H4 (cell line): ENCODE measurements around the gene AGPAT2. TPM values are rescaled to one million over a fixed set of nuclear protein-coding genes. Genes with fewer than 3 reads are reported as not detected.
"Not testable (repeated sequence)": the region's sequence is repeated elsewhere in the genome, so short reads cannot be mapped to it uniquely, and the experiment has no call there.

Source experiments
- DNase-seq: peaks from one replicate; pipeline ENCODE4 v3.0.0-alpha.2; 2015; ENCODE audit warnings: low spot score
- total RNA-seq: library from RNA; depleted of rRNA; stranded (reverse); fragments of >200 nt; shearing (Covaris generic); gene quantifications from 2 replicates; pipeline ENCODE4 v1.2.3, GENCODE V29; 2014

The AGPAT2 gene
- total RNA-seq, 1 experiment from 2014 or later: 32.3 TPM

- DNase-seq: no peak
Measured at GRCh38 chr9:136720251-136720897, 33.1 kb upstream of the AGPAT2 start.

DNA sequence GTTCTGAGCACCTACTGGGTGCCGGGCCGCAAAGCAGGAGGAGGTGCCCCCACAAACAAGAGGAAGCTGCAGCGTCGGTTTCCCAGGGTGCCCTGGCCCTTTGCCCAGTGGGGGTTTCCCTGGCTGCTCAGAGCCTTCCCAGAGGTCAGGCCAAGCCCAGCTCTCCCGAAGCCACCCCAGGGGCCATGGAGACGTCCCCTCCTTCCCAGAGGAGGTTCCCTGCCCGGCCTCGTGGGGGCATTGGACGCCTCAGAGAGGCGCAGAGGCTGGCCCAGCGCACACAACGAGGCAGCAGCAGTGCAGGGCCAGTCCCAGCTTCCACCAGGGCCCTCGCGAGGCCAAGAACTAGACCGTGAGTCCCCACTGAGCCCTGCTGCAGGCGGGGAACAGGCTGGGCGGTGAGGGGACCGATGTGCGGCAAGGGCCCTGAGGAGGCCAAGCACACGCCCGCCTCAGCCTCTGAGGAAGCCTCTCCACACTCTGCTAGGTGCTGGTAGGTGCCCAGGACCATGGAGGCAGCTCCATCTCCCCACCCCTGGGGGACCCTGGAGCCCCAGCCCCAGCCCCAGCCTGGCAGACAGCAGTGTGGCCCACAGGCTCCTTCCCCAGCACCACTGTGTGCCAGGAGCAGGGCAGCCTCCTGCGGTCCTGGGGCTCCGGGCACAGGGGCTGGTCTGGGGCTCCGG lies 32.1 kb upstream of the AGPAT2 start:
- DNase-seq: no peak

- no peak for DNase-seq
Measured at GRCh38 chr9:136718345-136719194, 31.3 kb upstream of the AGPAT2 start.

- DNase-seq: no peak
Measured at GRCh38 chr9:136717399-136717798, 30.1 kb upstream of the AGPAT2 start.

- no peak for DNase-seq
Measured at GRCh38 chr9:136714893-136715274, 27.6 kb upstream of the AGPAT2 start.

DNA sequence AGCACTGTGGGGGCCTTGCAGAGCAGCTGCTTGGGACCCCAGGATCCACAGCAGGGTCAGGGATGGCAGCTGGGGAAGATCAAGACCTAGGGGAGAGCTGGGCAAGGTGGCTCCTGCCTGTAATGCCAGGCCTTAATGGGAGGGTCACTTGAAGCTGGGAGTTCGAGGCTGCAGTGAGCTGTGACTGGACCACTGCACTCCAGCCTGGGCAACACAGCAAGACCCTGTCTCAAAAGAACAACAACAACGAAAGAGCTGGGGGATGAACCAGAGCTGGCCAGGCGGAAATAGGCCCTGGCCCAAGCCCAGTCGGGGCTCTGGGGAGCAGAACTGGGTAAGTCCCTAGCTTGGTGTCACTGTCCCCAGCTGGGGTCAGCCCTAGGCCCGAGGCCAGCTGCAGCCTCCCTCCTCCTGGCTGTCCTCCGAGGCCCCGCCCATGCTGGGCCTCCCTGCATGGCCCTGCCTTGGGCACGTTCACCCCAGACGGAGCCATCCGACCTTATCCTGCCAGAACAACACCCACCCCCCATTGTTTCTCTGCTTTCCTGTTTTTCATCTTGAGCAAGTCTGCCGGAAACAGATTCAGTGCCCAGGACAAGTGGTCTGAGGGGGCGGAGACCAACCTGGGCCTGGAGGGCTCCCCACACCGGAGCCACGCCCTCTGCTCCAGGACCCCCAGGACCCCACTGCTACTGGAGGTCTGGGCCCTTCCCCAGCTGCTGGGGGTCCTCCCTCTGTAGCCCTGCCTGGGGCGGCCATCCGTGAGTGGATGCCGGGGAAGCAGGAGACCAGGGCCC lies 27.0 kb upstream of the AGPAT2 start:
- DNase-seq: no peak

DNA sequence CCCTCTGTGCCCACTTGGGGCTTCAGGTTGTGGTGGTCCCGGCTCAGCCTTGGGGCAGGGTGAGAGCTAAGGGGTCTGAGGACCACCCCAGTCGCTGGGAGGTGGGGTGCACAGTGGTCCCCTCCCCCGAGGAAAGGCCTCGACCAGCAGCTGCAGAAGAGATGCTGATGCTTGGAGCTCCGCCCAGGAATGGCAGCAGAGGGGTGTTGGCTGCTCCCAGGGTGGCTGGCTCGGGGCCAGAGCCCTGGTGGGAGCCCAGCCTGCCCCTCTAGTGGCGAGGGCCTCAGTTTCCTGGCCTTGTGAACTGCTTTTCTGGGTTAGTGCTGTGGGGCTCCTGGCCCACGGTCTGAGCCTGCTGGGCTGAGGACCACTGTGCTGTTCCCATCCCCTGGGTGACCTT lies 26.3 kb upstream of the AGPAT2 start:
- no peak for DNase-seq

GRCh38 chr9:136712690-136713544 lies 25.7 kb upstream of the AGPAT2 start:
- DNase-seq: no peak

DNA sequence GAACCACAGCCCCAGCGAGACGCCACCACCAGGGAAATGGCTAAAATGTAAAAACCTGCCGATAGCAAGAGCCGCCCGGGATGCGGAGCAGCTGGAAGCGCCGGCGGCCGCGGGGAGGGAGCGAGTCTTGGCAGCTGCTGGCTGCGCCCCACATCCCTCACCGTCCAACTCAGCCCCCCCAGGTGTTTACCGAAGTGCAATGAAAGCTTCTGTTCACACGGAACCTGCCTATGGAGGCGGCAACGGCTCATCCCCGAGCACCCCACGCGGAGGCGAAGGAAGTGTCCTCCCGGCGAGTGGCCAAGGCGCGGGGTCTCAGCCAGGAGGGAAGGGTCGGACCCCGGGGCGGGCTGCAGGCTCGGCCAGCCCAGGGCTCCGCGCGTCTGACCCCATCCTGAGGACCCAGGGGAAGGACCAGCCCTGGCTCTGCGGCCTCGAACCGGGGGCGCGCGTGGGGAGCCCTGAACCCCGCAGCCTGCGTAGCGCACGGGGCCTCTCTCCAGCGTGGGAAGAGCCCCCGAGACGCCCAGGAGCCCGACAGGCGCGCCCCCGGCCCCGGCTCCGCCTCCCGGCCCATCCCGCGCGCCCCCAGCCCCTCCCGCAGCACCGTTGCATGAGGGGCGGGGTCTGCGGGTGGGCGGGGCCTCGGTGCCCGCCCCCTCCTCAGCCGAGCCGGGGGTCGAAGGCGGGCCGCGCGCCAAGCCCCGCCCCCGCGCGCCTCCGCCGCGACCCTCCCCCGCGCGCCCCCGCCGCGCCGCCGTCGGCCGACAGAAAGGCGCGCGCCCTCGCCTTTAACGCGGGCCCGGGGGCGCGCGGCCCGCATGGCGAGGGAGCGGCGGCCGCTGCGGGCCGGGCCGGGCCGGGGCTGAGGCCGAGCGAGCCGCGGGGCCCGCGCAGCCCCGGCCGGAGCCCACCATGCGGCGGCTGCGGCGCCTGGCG lies 24.8 kb upstream of the AGPAT2 start, which contains the start of gene DIPK1B:
Gene DIPK1B, plus strand, starts transcription at position 822 of the 939 bp plus-strand sequence. Its CDS starts 94 bp downstream, at position 916.
- DNase-seq: no peak

DNA sequence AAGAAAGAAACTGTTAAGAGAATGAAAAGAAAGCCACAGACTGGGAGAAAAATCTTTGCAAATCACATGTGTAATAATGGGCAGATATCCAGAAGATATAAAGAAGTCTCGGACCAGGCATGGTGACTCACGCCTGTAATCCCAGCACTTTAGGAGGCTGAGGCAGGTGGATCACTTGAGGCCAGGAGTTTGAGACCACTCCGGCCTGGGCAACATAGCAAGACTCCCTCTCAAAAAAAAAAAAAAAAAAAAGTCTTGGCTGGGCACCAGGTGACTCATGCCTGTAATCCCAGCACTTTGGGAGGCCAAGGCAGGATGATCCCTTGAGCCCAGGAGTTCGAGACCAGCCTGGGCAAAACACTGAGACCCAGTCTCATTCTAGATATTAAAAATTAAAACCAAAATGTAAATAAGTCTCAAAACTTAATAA lies 24.0 kb upstream of the AGPAT2 start:
- not testable (repeated sequence) for DNase-seq

- DNase-seq: no peak
Measured at GRCh38 chr9:136710543-136710942, 23.3 kb upstream of the AGPAT2 start.

GRCh38 chr9:136709454-136710109 lies 22.3 kb upstream of the AGPAT2 start:
- no peak for DNase-seq

GRCh38 chr9:136707849-136708517 lies 20.7 kb upstream of the AGPAT2 start:
- no peak for DNase-seq

- DNase-seq: no peak
Measured at GRCh38 chr9:136707011-136707410, 19.8 kb upstream of the AGPAT2 start.

DNA sequence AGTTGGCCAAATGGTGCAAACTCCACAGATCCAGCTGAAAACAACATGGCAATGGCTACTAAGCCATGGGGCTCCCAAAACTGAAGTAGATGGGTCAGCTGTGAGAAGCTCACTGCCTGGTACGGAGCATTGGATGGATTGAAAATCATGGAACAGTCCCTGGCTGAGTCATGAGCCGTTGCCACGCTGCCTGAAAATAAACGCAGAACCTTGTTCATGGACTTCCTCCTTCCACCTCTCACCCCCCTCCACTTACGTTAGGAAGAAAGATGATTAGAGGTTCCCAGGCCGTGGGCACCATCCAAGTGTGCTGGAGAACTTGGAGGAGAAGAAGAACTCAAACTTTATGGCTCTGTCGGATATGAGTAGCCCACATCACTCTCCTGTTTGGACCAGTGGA lies 18.3 kb upstream of the AGPAT2 start:
- DNase-seq: no peak

DNA sequence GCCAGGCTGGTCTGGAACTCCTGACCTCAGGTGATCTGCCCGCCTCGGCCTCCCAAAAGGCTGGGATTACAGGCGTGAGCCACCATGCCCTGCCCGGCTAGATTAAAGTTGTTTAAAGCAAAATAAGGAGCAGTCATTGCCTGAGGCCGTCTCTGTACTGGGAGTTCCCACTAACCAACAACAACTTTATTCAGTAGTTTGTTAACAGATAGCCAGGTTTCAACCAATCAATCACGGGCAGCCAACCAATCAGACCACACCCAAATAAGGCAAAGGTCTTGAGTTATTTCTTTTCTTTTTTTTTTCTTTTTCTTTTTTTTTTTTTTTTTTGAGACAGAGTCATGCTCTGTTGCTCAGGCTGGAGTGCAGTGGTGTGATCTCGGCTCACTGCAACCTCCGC lies 17.5 kb upstream of the AGPAT2 start:
- DNase-seq: not testable (repeated sequence)

GRCh38 chr9:136703276-136703860 lies 16.1 kb upstream of the AGPAT2 start:
- no peak for DNase-seq

GRCh38 chr9:136701668-136702053 lies 14.4 kb upstream of the AGPAT2 start:
- no peak for DNase-seq
